NCI-H82 treated with DMSO at 0.1 percent for 48 hours (cell line): ENCODE data around the gene LRIT3.
"Not testable (repeated sequence)": the region's sequence is repeated elsewhere in the genome, so short reads cannot be mapped to it uniquely, and the experiment has no call there.

Experiments
- DNase-seq: peaks from one replicate; lab custom pipeline; 2025; ENCODE audit not compliant: unreplicated experiment; lab: John Stamatoyannopoulos, UW

The LRIT3 gene

GRCh38 chr4:109846395-109847098 is 1.4 kb upstream of the LRIT3 start:
- DNase-seq: no peak

- no peak for DNase-seq
Measured at GRCh38 chr4:109848501-109848900, 594 bp downstream of the LRIT3 start.

- DNase-seq: no peak
Measured at GRCh38 chr4:109850601-109851000, 2.7 kb downstream of the LRIT3 start.

- DNase-seq: not testable (repeated sequence)
Measured at GRCh38 chr4:109859426-109860300, 11.8 kb downstream of the LRIT3 start.

- DNase-seq: no peak
Measured at GRCh38 chr4:109861271-109861670, 13.4 kb downstream of the LRIT3 start.

- no peak for DNase-seq
Measured at GRCh38 chr4:109861916-109862511, 14.1 kb downstream of the LRIT3 start.

GRCh38 chr4:109864134-109864533 is 16.2 kb downstream of the LRIT3 start:
- DNase-seq: no peak

GRCh38 chr4:109870061-109870460 is 22.2 kb downstream of the LRIT3 start:
- DNase-seq: no peak

- DNase-seq: no peak
Measured at GRCh38 chr4:109872065-109872464, 24.2 kb downstream of the LRIT3 start.

- DNase-seq: no peak
Measured at GRCh38 chr4:109872950-109873656, 25.2 kb downstream of the LRIT3 start.

GRCh38 chr4:109873791-109874514 is 26.0 kb downstream of the LRIT3 start:
- no peak for DNase-seq

GRCh38 chr4:109875106-109875505 is 27.2 kb downstream of the LRIT3 start:
- no peak for DNase-seq

- DNase-seq: not testable (repeated sequence)
Measured at GRCh38 chr4:109875553-109875952, 27.6 kb downstream of the LRIT3 start.

- no peak for DNase-seq
Measured at GRCh38 chr4:109876634-109877265, 28.8 kb downstream of the LRIT3 start.

GRCh38 chr4:109877400-109877799 is 29.5 kb downstream of the LRIT3 start:
- no peak for DNase-seq

GRCh38 chr4:109878355-109878754 is 30.4 kb downstream of the LRIT3 start:
- DNase-seq: no peak

- no peak for DNase-seq
Measured at GRCh38 chr4:109879081-109879480, 31.2 kb downstream of the LRIT3 start.

GRCh38 chr4:109879636-109880314 is 31.9 kb downstream of the LRIT3 start:
- DNase-seq: no peak

GRCh38 chr4:109886303-109886702 is 38.4 kb downstream of the LRIT3 start:
- DNase-seq: no peak

- DNase-seq: no peak
Measured at GRCh38 chr4:109887071-109887470, 39.2 kb downstream of the LRIT3 start.
